MM.1S (cell line): ENCODE results near the gene ECEL1.

Experiments
- DNase-seq: peaks from one replicate; pipeline ENCODE4 v3.0.0-alpha.2; 2015
- H2AFZ ChIP-seq: fragments of 300-600 bp; sonication (generic); 2 replicates; pipeline ENCODE4 v1.6.0; 2016; ENCODE audit warnings: antibody characterized with exemption, low read length
- H3F3A ChIP-seq: fragments of 300-600 bp; sonication (generic); 2 replicates; pipeline ENCODE4 v1.6.1; 2016; ENCODE audit warnings: mild to moderate bottlenecking, antibody characterized with exemption, low read length, moderate library complexity, mixed read lengths; ENCODE audit not compliant: insufficient read depth
- H3K27ac ChIP-seq: fragments of 300-600 bp; sonication (generic); 2 replicates; pipeline ENCODE4 v1.5.1; 2016; ENCODE audit warnings: mild to moderate bottlenecking, low read length
- H3K27me3 ChIP-seq: fragments of 300-600 bp; sonication (generic); replicated peaks from 2 replicates; pipeline ENCODE4 v1.6.0; 2016; ENCODE audit warnings: low read length; ENCODE audit not compliant: insufficient read depth
- H3K36me3 ChIP-seq: fragments of 300-600 bp; sonication (generic); replicated peaks from 2 replicates; pipeline ENCODE4 v1.6.1; 2016; ENCODE audit warnings: mild to moderate bottlenecking, low read length, mixed read lengths; ENCODE audit not compliant: insufficient read depth
- H3K4me1 ChIP-seq: fragments of 300-600 bp; sonication (generic); 2 replicates; pipeline ENCODE4 v1.6.1; 2016; ENCODE audit warnings: low read length, mixed read lengths
- H3K4me2 ChIP-seq: fragments of 300-600 bp; sonication (generic); 2 replicates; pipeline ENCODE4 v1.6.0; 2016; ENCODE audit warnings: low read depth, low read length
- H3K4me3 ChIP-seq: fragments of 300-600 bp; sonication (generic); 2 replicates; pipeline ENCODE4 v1.5.1; 2016; ENCODE audit warnings: low read length, mixed read lengths
- H3K79me2 ChIP-seq: fragments of 300-600 bp; sonication (generic); 2 replicates; pipeline ENCODE4 v1.6.1; 2016; ENCODE audit warnings: mixed run types, low read length, mixed read lengths
- H3K9ac ChIP-seq: fragments of 300-600 bp; sonication (generic); 2 replicates; pipeline ENCODE4 v1.6.1; 2016; ENCODE audit warnings: low read length, mixed read lengths
- H3K9me2 ChIP-seq: fragments of 300-600 bp; sonication (generic); replicated peaks from 2 replicates; pipeline ENCODE4 v1.6.1; 2016; ENCODE audit warnings: mild to moderate bottlenecking, low read length, mixed read lengths; ENCODE audit not compliant: insufficient read depth
- H3K9me3 ChIP-seq: fragments of 300-600 bp; sonication (generic); replicated peaks from 2 replicates; pipeline ENCODE4 v1.6.1; 2016; ENCODE audit warnings: mild to moderate bottlenecking, low read length, mixed read lengths; ENCODE audit not compliant: insufficient read depth
- H4K20me1 ChIP-seq: fragments of 300-600 bp; sonication (generic); 2 replicates; pipeline ENCODE4 v1.6.1; 2016; ENCODE audit warnings: mild to moderate bottlenecking, low read length, moderate library complexity, mixed read lengths; ENCODE audit not compliant: insufficient read depth
- EZH2 ChIP-seq: fragments of 300-600 bp; sonication (generic); optimal IDR thresholded peaks from 2 replicates; pipeline ENCODE3; 2017; ENCODE audit warnings: low read depth, mild to moderate bottlenecking, antibody characterized with exemption, low read length, mixed read lengths
- EZH2phosphoT487 ChIP-seq: fragments of 300-600 bp; sonication (generic); IDR thresholded peaks from 2 replicates; pipeline ENCODE4 v1.6.1; 2018; ENCODE audit warnings: antibody characterized with exemption, low read length
- TF ChIP-seq, protein P1 (sequence below): fragments of 300-600 bp; sonication (generic); IDR thresholded peaks from 2 replicates; pipeline ENCODE4 v1.5.1; 2016; ENCODE audit warnings: antibody characterized with exemption, low read length, mixed read lengths

ECEL1 gene

DNA sequence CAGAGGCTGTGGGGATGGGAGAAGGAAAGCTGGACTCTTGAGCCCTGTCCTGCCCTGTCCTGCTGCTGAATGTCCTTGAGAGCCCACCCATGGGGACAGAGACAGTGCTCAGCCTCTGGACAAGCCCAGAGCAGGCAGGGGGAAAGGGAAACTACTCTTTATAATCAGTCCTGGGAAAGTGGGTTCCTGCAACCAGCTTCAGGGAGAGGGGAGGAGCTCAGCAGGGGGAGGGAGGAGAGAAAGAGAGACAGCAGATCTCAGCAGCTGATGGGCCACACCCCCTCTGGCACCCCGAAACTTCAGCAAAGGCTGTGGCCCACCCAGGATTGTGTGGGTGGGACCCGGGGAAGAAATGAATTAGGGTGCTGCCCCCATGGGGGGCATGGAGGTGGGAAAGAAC, 11.6 kb downstream of the ECEL1 start:
- Histone ChIP-seq H3K27me3 (peaks cover 21% of the 10 kb centered on the region), H3K9ac (no peak overlapping the region), H3K36me3 (no peaks in the 10 kb centered on the region), H4K20me1 (no peaks in the 10 kb centered on the region), H3K9me2 (no peaks in the 10 kb centered on the region), H3K4me3 (no peak overlapping the region), H3K4me1 (no peaks in the 10 kb centered on the region), H3K27ac (no peak overlapping the region), H3K79me2 (no peaks in the 10 kb centered on the region), H3F3A (no peaks in the 10 kb centered on the region), H3K4me2 (no peak overlapping the region), H2AFZ (no peak overlapping the region), H3K9me3 (no peaks in the 10 kb centered on the region)
- no peak for DNase-seq
- TF ChIP-seq EZH2phosphoT487 = no peak
- TF ChIP-seq, protein P1, sequence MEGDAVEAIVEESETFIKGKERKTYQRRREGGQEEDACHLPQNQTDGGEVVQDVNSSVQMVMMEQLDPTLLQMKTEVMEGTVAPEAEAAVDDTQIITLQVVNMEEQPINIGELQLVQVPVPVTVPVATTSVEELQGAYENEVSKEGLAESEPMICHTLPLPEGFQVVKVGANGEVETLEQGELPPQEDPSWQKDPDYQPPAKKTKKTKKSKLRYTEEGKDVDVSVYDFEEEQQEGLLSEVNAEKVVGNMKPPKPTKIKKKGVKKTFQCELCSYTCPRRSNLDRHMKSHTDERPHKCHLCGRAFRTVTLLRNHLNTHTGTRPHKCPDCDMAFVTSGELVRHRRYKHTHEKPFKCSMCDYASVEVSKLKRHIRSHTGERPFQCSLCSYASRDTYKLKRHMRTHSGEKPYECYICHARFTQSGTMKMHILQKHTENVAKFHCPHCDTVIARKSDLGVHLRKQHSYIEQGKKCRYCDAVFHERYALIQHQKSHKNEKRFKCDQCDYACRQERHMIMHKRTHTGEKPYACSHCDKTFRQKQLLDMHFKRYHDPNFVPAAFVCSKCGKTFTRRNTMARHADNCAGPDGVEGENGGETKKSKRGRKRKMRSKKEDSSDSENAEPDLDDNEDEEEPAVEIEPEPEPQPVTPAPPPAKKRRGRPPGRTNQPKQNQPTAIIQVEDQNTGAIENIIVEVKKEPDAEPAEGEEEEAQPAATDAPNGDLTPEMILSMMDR = no peak
- no peak for TF ChIP-seq EZH2

- no peak overlapping the region for H3K4me2 ChIP-seq
- DNase-seq = no peak
These were observed 14.2 kb downstream of the ECEL1 start for GRCh38 chr2:232473467-232473890.

DNA sequence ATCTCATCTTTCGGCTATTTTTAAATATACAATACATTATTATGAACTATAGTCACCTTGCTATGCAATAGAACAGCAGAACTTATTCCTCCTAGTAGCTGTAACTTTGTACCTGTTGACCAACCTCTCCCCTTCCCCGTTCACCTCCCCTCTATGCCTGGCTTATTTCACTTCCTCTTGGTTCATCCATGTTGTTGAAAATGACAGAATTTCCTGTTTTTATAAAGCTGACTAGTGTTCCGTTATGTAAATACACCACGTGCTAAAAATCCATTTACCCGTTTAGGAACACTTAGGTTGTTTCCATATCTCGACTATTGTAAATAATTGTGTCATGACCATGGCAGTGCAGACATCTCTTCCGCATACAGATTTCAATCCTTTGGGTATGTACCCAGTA, 21.4 kb downstream of the ECEL1 start:
- DNase-seq = no peak
- H3K36me3 ChIP-seq = no peaks in the 10 kb centered on the region
- TF ChIP-seq EZH2phosphoT487 (no peak), EZH2 (no peak)
- TF ChIP-seq, protein P1 = no peak
- H3K4me3 ChIP-seq = no peak overlapping the region
- H3K27ac ChIP-seq = no peak overlapping the region
- no peak overlapping the region for H2AFZ ChIP-seq
- H3K79me2 ChIP-seq = no peaks in the 10 kb centered on the region
- H3K27me3 ChIP-seq = peaks cover 15% of the 10 kb centered on the region
- H3K9me2 ChIP-seq = no peaks in the 10 kb centered on the region
- no peak overlapping the region for H3K9ac ChIP-seq
- no peaks in the 10 kb centered on the region for H3F3A ChIP-seq
- no peaks in the 10 kb centered on the region for H3K9me3 ChIP-seq
- H3K4me1 ChIP-seq = no peaks in the 10 kb centered on the region
- H4K20me1 ChIP-seq = no peaks in the 10 kb centered on the region
- no peak overlapping the region for H3K4me2 ChIP-seq

More at GRCh38 chr2:232473467-232473890, 14.2 kb downstream of the ECEL1 start:
- Histone ChIP-seq H2AFZ (no peak overlapping the region), H3K4me1 (no peaks in the 10 kb centered on the region), H3F3A (no peaks in the 10 kb centered on the region), H3K4me3 (no peak overlapping the region), H3K79me2 (no peaks in the 10 kb centered on the region), H3K36me3 (no peaks in the 10 kb centered on the region), H3K27me3 (no peaks in the 10 kb centered on the region), H4K20me1 (no peaks in the 10 kb centered on the region), H3K9me2 (no peaks in the 10 kb centered on the region), H3K9me3 (no peaks in the 10 kb centered on the region), H3K9ac (no peak overlapping the region), H3K27ac (no peak overlapping the region)
- TF ChIP-seq, protein P1 = no peak
- TF ChIP-seq EZH2 = no peak
- no peak for TF ChIP-seq EZH2phosphoT487
